H1 (cell line): ENCODE data around the gene CADPS. TPM values are rescaled to one million over a fixed set of nuclear protein-coding genes. Genes with fewer than 3 reads are reported as not detected.

ENCODE experiments used
- CBX8 ChIP-seq: fragments of 300-800, 300-1000 bp; sonication (generic); IDR thresholded peaks from 2 replicates; pipeline ENCODE4 v1.7.1; 2016; ENCODE audit warnings: low read depth, low read length, borderline replicate concordance
- CEBPB ChIP-seq: IDR thresholded peaks from 2 replicates; pipeline ENCODE4 v1.6.1; 2012; ENCODE audit warnings: low read depth, low read length
- KDM1A ChIP-seq: fragments of 200-600, 300-600 bp; sonication (generic); IDR thresholded peaks from 2 replicates; pipeline ENCODE4 v1.7.1; 2016; ENCODE audit warnings: mild to moderate bottlenecking, low read length, borderline replicate concordance
- TEAD4 ChIP-seq: IDR thresholded peaks from 2 replicates; pipeline ENCODE4 v1.6.1; 2012; ENCODE audit warnings: low read depth, low read length, inconsistent platforms, mixed read lengths
- polyA plus RNA-seq, 7 experiments: library from polyadenylated mRNA; depleted of rRNA in 3 of 7; stranded (reverse) in 5 of 7; unstranded in 2 of 7; fragments of >200 nt in 5 of 7; fragments of 200-250 nt in 2 of 7; gene quantifications; 1 replicate in 5 of 7; 2 replicates in 1 of 7; 4 replicates in 1 of 7; pipeline versions ENCODE4 v1.2.1 to v1.2.3, GENCODE V29; 2011 to 2013; ENCODE audit warnings: missing spikeins in 2 of 7, mixed read lengths in 2 of 7
- total RNA-seq: library from RNA; stranded (reverse); fragmentation: NEBNext Ultra II Directional; extraction: Animal tissue kit (Norgen Biotek cat#: 25700); gene quantifications from 2 replicates; pipeline ENCODE4 v1.2.1, GENCODE V29; 2021

The CADPS gene
- total and polyA plus RNA-seq, 2 of the 8 experiments (the other 6 are each of a cell fraction or from before 2014, with no cell fraction given), result 7.1 to 10.2 TPM

DNA sequence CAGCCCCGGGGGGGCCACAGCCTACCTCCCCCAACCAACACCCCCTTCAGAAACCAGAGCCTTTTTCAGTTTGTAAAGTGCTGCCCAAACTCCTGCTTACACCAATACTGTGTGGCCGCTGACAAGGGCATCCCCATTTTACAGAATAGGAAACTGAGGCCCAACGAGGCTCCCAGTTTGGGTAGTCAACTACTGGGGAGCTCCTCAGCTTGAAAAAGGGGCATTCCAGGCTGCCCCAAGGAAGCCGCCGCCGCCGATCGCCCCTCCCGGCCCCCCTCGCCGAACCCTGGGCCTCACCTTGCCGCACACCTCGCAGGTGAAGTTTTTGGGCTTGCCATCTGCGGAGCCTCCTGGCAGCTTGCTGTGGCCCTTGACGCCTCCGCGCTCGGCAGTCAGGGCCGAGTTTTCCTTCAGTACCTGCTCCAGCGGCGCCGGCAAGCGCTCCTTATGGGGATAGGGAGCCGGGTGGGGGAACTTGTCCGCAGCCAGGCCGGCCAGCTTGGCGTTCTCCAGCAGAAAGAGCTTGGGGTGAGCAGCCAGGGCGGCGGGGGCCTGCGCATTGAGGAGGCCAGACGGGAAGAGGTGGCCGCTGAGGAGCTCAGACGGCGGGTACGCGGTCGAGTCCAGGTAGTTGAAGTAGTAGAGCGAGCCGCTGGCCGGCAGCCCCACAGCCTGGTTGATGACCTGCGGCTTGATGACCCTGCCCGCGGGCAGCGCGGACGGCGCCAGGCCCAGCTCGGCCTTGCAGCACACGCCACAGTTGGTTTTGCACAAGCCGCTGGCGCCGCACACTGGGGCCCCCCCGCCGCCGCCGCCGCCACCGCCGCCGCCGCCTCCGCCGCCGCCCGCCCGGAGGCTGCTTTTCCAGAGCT lies 503.3 kb downstream of the CADPS start (continued):
- TF ChIP-seq CBX8, result peak; percentile 84; the same call in 1 of the 2 replicates
- no peak for TF ChIP-seq CEBPB
- peak; percentile 83; the same call in 1 of the 2 replicates for TF ChIP-seq KDM1A
- no peak for TF ChIP-seq TEAD4
